ENCODE data around the gene GARS1.

DNA sequence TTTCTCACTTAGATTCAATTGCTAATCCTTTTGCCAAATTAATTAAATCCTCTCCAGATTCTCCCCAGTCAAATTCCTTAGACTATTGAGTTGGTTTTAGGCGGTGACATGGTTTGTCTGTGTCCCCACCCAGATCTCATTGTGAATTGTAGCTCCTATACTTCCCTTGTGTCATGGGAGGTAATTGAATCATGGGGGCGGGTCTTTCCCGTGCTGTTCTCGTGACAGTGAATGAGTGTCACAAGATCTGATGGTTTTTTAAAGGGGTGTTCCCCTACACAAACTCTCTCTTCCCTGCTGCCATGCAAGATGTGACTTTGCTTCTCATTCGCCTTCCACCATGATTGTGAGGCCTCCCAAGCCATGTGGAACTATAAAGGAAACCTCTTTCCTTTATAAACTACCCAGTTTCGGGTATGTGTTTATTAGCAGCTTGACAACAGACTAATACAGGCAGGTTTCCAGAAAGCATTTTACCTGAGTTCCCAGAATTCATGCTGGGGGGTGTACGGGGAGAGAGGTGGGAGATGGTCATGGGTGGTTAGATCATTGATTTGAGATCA, 44.7 kb upstream of the GARS1 start:
- TF ChIP-seq, protein P1, sequence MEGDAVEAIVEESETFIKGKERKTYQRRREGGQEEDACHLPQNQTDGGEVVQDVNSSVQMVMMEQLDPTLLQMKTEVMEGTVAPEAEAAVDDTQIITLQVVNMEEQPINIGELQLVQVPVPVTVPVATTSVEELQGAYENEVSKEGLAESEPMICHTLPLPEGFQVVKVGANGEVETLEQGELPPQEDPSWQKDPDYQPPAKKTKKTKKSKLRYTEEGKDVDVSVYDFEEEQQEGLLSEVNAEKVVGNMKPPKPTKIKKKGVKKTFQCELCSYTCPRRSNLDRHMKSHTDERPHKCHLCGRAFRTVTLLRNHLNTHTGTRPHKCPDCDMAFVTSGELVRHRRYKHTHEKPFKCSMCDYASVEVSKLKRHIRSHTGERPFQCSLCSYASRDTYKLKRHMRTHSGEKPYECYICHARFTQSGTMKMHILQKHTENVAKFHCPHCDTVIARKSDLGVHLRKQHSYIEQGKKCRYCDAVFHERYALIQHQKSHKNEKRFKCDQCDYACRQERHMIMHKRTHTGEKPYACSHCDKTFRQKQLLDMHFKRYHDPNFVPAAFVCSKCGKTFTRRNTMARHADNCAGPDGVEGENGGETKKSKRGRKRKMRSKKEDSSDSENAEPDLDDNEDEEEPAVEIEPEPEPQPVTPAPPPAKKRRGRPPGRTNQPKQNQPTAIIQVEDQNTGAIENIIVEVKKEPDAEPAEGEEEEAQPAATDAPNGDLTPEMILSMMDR (IDR thresholded peaks at IDR 0.05; ENCODE audit: insufficient read depth, low read depth, low read length), result no peak
- TF ChIP-seq EZH2 (IDR thresholded peaks at IDR 0.05; ENCODE audit: insufficient read depth, low read length), result no peak
